Measurements from ENCODE around the gene ANKH.

GRCh38 chr5:14779975-14780374 is 91.6 kb downstream of the ANKH start:
- no peak for TF ChIP-seq EGR1 (IDR thresholded peaks at IDR 0.05; ENCODE audit: low read depth)
- TF ChIP-seq CTCF (IDR thresholded peaks at IDR 0.05 in 2 of 3, conservative IDR thresholded peaks at IDR 0.05 in 1 of 3; ENCODE audit: borderline replicate concordance in 1 of 3, insufficient read depth in 1 of 3, low read depth in 2 of 3, low read length in 2 of 3), result no peak
- TF ChIP-seq MAX (IDR thresholded peaks at IDR 0.05), result no peak
- TF ChIP-seq POLR2AphosphoS5 (IDR thresholded peaks at IDR 0.05; ENCODE audit: low read depth, low read length), result no peak
- no peak for TF ChIP-seq ZNF274 (IDR thresholded peaks at IDR 0.05; ENCODE audit: low read depth, low read length)
- no peak for TF ChIP-seq SIN3A (IDR thresholded peaks at IDR 0.05; ENCODE audit: low read depth)
- TF ChIP-seq REST (IDR thresholded peaks at IDR 0.05; ENCODE audit: low read depth), result no peak
- no peak for TF ChIP-seq EZH2phosphoT487 (IDR thresholded peaks at IDR 0.05; ENCODE audit: borderline replicate concordance)
- no peak for TF ChIP-seq POLR2A (IDR thresholded peaks at IDR 0.05; ENCODE audit: borderline replicate concordance, extremely low read depth, insufficient read depth, insufficient read length)
- TF ChIP-seq ATF3 (IDR thresholded peaks at IDR 0.05), result no peak
- no peak for TF ChIP-seq EZH2 (IDR thresholded peaks at IDR 0.05)
